HEK293 (cell line): Measurements from ENCODE around the gene C2CD2.

Source experiments
- CTCF ChIA-PET: fragments of 350-600 bp; formaldehyde crosslinking; extraction: SDS; loops from one replicate; lab custom pipeline; 2021; ENCODE audit warnings: antibody characterized with exemption; lab: Yijun Ruan, JAX
- POLR2A ChIA-PET: fragments of 300-600 bp; formaldehyde crosslinking; extraction: SDS; loops from one replicate; lab custom pipeline; 2020; ENCODE audit warnings: antibody characterized with exemption, inconsistent platforms; lab: Yijun Ruan, JAX
- H3K27ac ChIP-seq: fragments of 200-500 bp; sonication (Bioruptor generic); 2 replicates; pipeline ENCODE4 v1.5.1; 2014; ENCODE audit warnings: low read depth, low read length, control low read depth, inconsistent platforms; ENCODE audit errors: extremely low read depth
- H3K36me3 ChIP-seq, 2 experiments: fragments of 200-500 bp in 1 of 2; sonication (Bioruptor generic) in 1 of 2; 1 replicate in 1 of 2; 2 replicates in 1 of 2; pipeline ENCODE4 v1.5.1; 2014 to 2017; ENCODE audit warnings: inconsistent platforms in 2 of 2, low read length in 2 of 2; ENCODE audit not compliant: control insufficient read depth in 2 of 2, insufficient read depth in 1 of 2
- H3K4me1 ChIP-seq: fragments of 200-500 bp; sonication (Bioruptor generic); 2 replicates; pipeline ENCODE4 v1.5.1; 2014; ENCODE audit warnings: mild to moderate bottlenecking, low read length, inconsistent platforms; ENCODE audit not compliant: control insufficient read depth, insufficient read depth
- H3K4me3 ChIP-seq: 2 replicates; pipeline ENCODE4 v1.5.1; 2011; ENCODE audit warnings: low read depth, mild to moderate bottlenecking, control low read depth, low read length, moderate library complexity
- H3K9me3 ChIP-seq: fragments of 200-500 bp; sonication (Bioruptor generic); 2 replicates; pipeline ENCODE4 v1.5.1; 2014; ENCODE audit warnings: low read depth, low read length, inconsistent platforms; ENCODE audit not compliant: control insufficient read depth, insufficient read depth
- BCL11A ChIP-seq: fragments of 450-650 bp; formaldehyde crosslinking; IDR thresholded peaks from 2 replicates; pipeline ENCODE4 v1.5.1; 2016; ENCODE audit warnings: low read depth, missing biosample characterization, missing genetic modification characterization
- EGR2 ChIP-seq: fragments of 450-650 bp; formaldehyde crosslinking; IDR thresholded peaks from 2 replicates; pipeline ENCODE4 v1.5.1; 2016; ENCODE audit warnings: low read depth, missing biosample characterization, missing genetic modification characterization
- GLI4 ChIP-seq: fragments of 450-650 bp; formaldehyde crosslinking; IDR thresholded peaks from 2 replicates; pipeline ENCODE4 v1.5.1; 2016; ENCODE audit warnings: missing biosample characterization, missing genetic modification characterization
- KLF7 ChIP-seq: fragments of 450-650 bp; formaldehyde crosslinking; IDR thresholded peaks from 2 replicates; pipeline ENCODE4 v1.5.1; 2016; ENCODE audit warnings: missing biosample characterization, missing genetic modification characterization, borderline replicate concordance
- PRDM1 ChIP-seq: fragments of 450-650 bp; formaldehyde crosslinking; IDR thresholded peaks from 2 replicates; pipeline ENCODE4; 2016; ENCODE audit warnings: missing biosample characterization, missing genetic modification characterization
- SCRT2 ChIP-seq: fragments of 450-650 bp; formaldehyde crosslinking; IDR thresholded peaks from 2 replicates; pipeline ENCODE4 v1.5.1; 2016; ENCODE audit warnings: missing biosample characterization, missing genetic modification characterization
- SP2 ChIP-seq: fragments of 450-650 bp; formaldehyde crosslinking; IDR thresholded peaks from 2 replicates; pipeline ENCODE4 v1.5.1; 2016; ENCODE audit warnings: missing biosample characterization, missing genetic modification characterization
- WT1 ChIP-seq: fragments of 450-650 bp; formaldehyde crosslinking; IDR thresholded peaks from 2 replicates; pipeline ENCODE4 v1.5.1; 2016; ENCODE audit warnings: missing biosample characterization, missing genetic modification characterization
- YY1 ChIP-seq: fragments of 450-650 bp; formaldehyde crosslinking; IDR thresholded peaks from 2 replicates; pipeline ENCODE4 v1.5.1; 2018; ENCODE audit warnings: missing biosample characterization, missing genetic modification characterization
- ZBTB11 ChIP-seq: fragments of 450-650 bp; formaldehyde crosslinking; conservative IDR thresholded peaks from 2 replicates; pipeline ENCODE4 v1.5.1; 2016; ENCODE audit warnings: low read depth, missing biosample characterization, missing genetic modification characterization
- ZBTB20 ChIP-seq: fragments of 450-650 bp; formaldehyde crosslinking; IDR thresholded peaks from 2 replicates; pipeline ENCODE4 v1.5.1; 2016; ENCODE audit warnings: missing biosample characterization, missing genetic modification characterization
- ZBTB6 ChIP-seq: fragments of 450-650 bp; formaldehyde crosslinking; IDR thresholded peaks from 2 replicates; pipeline ENCODE4 v1.5.1; 2017; ENCODE audit warnings: missing biosample characterization, missing genetic modification characterization
- ZNF10 ChIP-seq: fragments of 450-650 bp; formaldehyde crosslinking; IDR thresholded peaks from 2 replicates; pipeline ENCODE4 v1.5.1; 2017; ENCODE audit warnings: missing biosample characterization, missing genetic modification characterization
- ZNF121 ChIP-seq: fragments of 450-650 bp; formaldehyde crosslinking; IDR thresholded peaks from 2 replicates; pipeline ENCODE4 v1.5.1; 2016; ENCODE audit warnings: missing biosample characterization, missing genetic modification characterization
- ZNF184 ChIP-seq: fragments of 450-650 bp; IDR thresholded peaks from 2 replicates; pipeline ENCODE4 v1.5.1; 2018; ENCODE audit warnings: missing biosample characterization, mild to moderate bottlenecking, missing genetic modification characterization
- ZNF211 ChIP-seq: fragments of 450-650 bp; formaldehyde crosslinking; IDR thresholded peaks from 2 replicates; pipeline ENCODE4 v1.5.1; 2016; ENCODE audit warnings: low read depth, missing biosample characterization, missing genetic modification characterization
- ZNF324 ChIP-seq: fragments of 450-650 bp; formaldehyde crosslinking; IDR thresholded peaks from 2 replicates; pipeline ENCODE4 v1.5.1; 2016; ENCODE audit warnings: missing biosample characterization, missing genetic modification characterization
- ZNF473 ChIP-seq: fragments of 450-650 bp; formaldehyde crosslinking; IDR thresholded peaks from 2 replicates; pipeline ENCODE4 v1.5.1; 2017; ENCODE audit warnings: missing biosample characterization, missing genetic modification characterization
- ZNF513 ChIP-seq: fragments of 450-650 bp; IDR thresholded peaks from 2 replicates; pipeline ENCODE4 v1.5.1; 2018; ENCODE audit warnings: missing biosample characterization, missing genetic modification characterization
- ZNF623 ChIP-seq: fragments of 450-650 bp; formaldehyde crosslinking; IDR thresholded peaks from 2 replicates; pipeline ENCODE4 v1.5.1; 2016; ENCODE audit warnings: missing biosample characterization, missing genetic modification characterization
- ZNF658 ChIP-seq: fragments of 450-650 bp; formaldehyde crosslinking; IDR thresholded peaks from 2 replicates; pipeline ENCODE4; 2016; ENCODE audit warnings: missing biosample characterization, missing genetic modification characterization
- ZNF677 ChIP-seq: fragments of 450-650 bp; IDR thresholded peaks from 2 replicates; pipeline ENCODE4 v1.5.0; 2018; ENCODE audit warnings: missing biosample characterization, mild to moderate bottlenecking, missing genetic modification characterization, moderate library complexity
- ZNF768 ChIP-seq: fragments of 450-650 bp; formaldehyde crosslinking; IDR thresholded peaks from 2 replicates; pipeline ENCODE4 v1.5.1; 2018; ENCODE audit warnings: missing biosample characterization, mild to moderate bottlenecking, missing genetic modification characterization
- ZSCAN5A ChIP-seq: fragments of 450-650 bp; formaldehyde crosslinking; IDR thresholded peaks from 2 replicates; pipeline ENCODE4 v1.5.1; 2016; ENCODE audit warnings: missing biosample characterization, missing genetic modification characterization
- ZXDB ChIP-seq: fragments of 450-650 bp; formaldehyde crosslinking; IDR thresholded peaks from 2 replicates; pipeline ENCODE4 v1.5.1; 2016; ENCODE audit warnings: missing biosample characterization, missing genetic modification characterization

Gene C2CD2

GRCh38 chr21:41881051-41881450, 72.8 kb downstream of the C2CD2 start:
- no peaks in the 10 kb centered on the region for H3K4me1 ChIP-seq
- H3K27ac ChIP-seq, result no peak overlapping the region
- no peaks in the 10 kb centered on the region for H3K9me3 ChIP-seq
- TF ChIP-seq PRDM1 (tag by site-specific recombination) (0 out of 2 replicates have a peak, but pooled peaks have one; percentile 29), ZNF658 (tag by site-specific recombination) (no peak), ZBTB20 (tag by site-specific recombination) (no peak), ZNF184 (tag by site-specific recombination) (no peak), EGR2 (tag by site-specific recombination) (0 out of 2 replicates have a peak, but pooled peaks have one; percentile 52), ZNF324 (no peak), GLI4 (tag by site-specific recombination) (no peak), ZXDB (tag by site-specific recombination) (no peak), SCRT2 (no peak), ZNF768 (tag by site-specific recombination) (no peak), ZNF623 (no peak), ZBTB6 (tag by site-specific recombination) (no peak), BCL11A (tag by site-specific recombination) (no peak)
- no peak overlapping the region for H3K4me3 ChIP-seq
- ChIA-PET CTCF (interaction anchor here (2.5 kb wide), 1 partner anchor 227 kb away, joined by 9 read pairs; no protein-coding TSS in a partner anchor), POLR2A (no interaction called here)
- no peaks in the 10 kb centered on the region for H3K36me3 ChIP-seq

GRCh38 chr21:41880153-41880552, 73.7 kb downstream of the C2CD2 start:
- TF ChIP-seq ZNF211, result no peak
- no peak for TF ChIP-seq WT1 (tag by site-specific recombination)
- TF ChIP-seq ZNF513 (tag by site-specific recombination), result no peak
- TF ChIP-seq ZNF121 (tag by site-specific recombination), result peak; percentile 99
- CTCF ChIA-PET, result interaction anchor here (0.8 to 2.5 kb wide), 3 partner anchors 63 to 237 kb away, joined by 4 to 9 read pairs (median 5); no protein-coding TSS in a partner anchor
- Histone ChIP-seq H3K9me3 (no peaks in the 10 kb centered on the region), H3K4me3 (no peak overlapping the region), H3K36me3 (no peaks in the 10 kb centered on the region), H3K4me1 (no peaks in the 10 kb centered on the region), H3K27ac (no peak overlapping the region)
- POLR2A ChIA-PET, result interaction anchor here (0.6 to 0.9 kb wide), 2 partner anchors 130 to 272 kb away, joined by 3 to 4 read pairs; partner anchors contain the start of gene ZBTB21

- peak within 1 kb of the TSS; percentile 50 for H3K4me3 ChIP-seq
- H3K9me3 ChIP-seq, result no peaks in the 10 kb centered on the region
- ChIA-PET POLR2A (interaction anchor here (0.6 to 1.1 kb wide), 3 partner anchors 15 to 272 kb away, joined by 3 read pairs; no protein-coding TSS in a partner anchor), CTCF (interaction anchor here (0.6 to 2.5 kb wide), 4 partner anchors 62 to 237 kb away, joined by 3 to 9 read pairs (median 4); partner anchors contain the start of gene RIPK4)
- no peaks in the 10 kb centered on the region for H3K36me3 ChIP-seq
- H3K27ac ChIP-seq, result peak within 1 kb of the TSS; percentile 92
- H3K4me1 ChIP-seq, result no peaks in the 10 kb centered on the region
- TF ChIP-seq ZBTB11, result peak; percentile 55
- no peak for TF ChIP-seq ZNF184 (tag by site-specific recombination)
- TF ChIP-seq YY1, result peak; percentile 52; the same call in 1 of the 2 replicates
- peak; percentile 71; the same call in 1 of the 2 replicates for TF ChIP-seq ZSCAN5A (tag by site-specific recombination)
- peak; percentile 30; the same call in 1 of the 2 replicates for TF ChIP-seq SP2 (tag by site-specific recombination)
- no peak for TF ChIP-seq ZNF677
- no peak for TF ChIP-seq ZNF10 (tag by site-specific recombination)
- no peak for TF ChIP-seq KLF7
- no peak for TF ChIP-seq ZNF473
Measured at GRCh38 chr21:41879190-41879998, 74.4 kb downstream of the C2CD2 start, which contains the start of gene PRDM15. Gene PRDM15 (minus strand): TSS chr21:41879344. CDS start chr21:41860363, 18,981 bp downstream.
